GM12873 (cell line): ENCODE data around the gene ZNF750.

Source experiments
- TF ChIP-seq, protein P1 (sequence below): IDR thresholded peaks from 2 replicates; pipeline ENCODE4 v1.5.1; 2012; ENCODE audit warnings: low read depth, mild to moderate bottlenecking, moderate library complexity, low read length, control low read depth; ENCODE audit not compliant: insufficient read depth; ENCODE audit errors: missing control alignments

ZNF750 gene

DNA sequence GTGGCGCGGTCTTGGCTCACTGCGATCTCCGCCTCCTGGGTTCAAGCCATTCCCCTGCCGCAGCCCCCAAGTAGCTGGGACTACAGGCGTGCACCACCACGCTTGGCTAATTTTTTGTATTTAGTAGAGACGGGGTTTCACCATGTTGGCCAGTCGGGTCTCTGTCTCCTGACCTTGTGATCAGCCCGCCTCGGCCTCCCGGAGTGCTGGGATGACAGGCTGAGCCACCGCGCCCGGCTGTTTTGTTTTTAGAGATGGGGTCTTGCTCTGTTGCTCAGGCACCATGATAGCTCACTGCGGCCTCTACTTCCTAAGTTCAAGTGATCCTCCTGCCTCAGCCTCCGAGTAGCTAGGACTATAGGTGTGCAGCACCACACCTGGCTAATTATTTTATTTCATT, 27.2 kb downstream of the ZNF750 start:
- TF ChIP-seq, protein P1, sequence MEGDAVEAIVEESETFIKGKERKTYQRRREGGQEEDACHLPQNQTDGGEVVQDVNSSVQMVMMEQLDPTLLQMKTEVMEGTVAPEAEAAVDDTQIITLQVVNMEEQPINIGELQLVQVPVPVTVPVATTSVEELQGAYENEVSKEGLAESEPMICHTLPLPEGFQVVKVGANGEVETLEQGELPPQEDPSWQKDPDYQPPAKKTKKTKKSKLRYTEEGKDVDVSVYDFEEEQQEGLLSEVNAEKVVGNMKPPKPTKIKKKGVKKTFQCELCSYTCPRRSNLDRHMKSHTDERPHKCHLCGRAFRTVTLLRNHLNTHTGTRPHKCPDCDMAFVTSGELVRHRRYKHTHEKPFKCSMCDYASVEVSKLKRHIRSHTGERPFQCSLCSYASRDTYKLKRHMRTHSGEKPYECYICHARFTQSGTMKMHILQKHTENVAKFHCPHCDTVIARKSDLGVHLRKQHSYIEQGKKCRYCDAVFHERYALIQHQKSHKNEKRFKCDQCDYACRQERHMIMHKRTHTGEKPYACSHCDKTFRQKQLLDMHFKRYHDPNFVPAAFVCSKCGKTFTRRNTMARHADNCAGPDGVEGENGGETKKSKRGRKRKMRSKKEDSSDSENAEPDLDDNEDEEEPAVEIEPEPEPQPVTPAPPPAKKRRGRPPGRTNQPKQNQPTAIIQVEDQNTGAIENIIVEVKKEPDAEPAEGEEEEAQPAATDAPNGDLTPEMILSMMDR: no peak

DNA sequence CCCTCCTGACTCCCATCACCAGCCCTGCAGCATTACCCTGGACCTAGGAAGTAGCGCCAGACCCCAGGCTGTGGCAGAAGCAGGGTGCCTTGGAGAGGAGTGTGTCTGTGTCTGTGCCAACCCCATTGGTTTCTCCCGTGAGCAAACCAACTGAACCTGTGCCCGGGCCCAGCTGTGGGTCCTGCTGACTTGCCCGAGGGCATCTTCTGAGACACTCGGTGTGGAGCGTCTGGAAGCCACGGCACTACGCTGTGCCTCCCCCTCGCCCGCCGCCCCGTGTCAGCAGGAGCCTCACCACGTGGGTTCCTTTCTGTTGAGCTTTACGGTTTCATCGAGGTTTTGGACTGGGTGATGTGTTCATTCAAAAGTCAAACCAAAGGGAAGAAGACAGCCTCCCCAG, 27.8 kb downstream of the ZNF750 start:
- TF ChIP-seq, protein P1: no peak

DNA sequence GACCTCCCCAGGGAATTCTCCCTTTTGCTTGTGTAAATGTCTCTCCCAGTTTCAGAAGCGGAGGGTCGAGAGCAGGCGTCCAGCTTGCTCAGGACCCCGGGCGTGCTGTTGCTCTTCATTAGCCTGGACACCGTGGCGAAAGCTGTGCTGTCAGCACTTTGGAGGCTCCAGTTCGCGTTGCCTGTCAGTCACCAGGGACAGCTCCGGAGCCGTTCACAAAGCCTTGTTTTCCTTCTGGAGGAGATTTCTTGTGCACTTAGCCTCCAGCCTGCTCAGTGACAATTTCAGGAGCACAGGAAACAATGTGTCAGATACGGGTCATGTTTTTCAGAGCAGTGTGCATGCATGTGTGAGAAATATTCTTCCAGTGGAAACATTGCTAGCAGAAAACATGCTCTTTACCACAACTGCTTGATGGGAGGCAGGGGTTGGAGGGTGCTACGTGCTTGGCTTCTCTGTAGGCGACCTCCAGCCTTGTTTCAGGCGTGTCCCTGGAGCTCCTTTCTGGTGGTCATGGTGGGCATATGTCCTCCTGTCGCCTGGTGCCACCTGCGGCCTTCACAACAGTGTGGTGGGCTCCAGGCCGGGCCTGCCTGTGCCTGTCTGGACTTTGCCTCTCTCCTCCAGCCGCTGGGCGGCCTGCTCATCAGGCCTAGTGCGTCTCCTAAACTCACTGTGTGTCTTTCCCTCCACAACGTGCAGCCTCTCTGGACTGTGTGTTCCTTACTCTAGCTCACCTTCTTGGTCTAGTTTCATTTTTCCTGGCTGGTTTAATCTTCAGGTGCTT, 29.0 kb downstream of the ZNF750 start:
- TF ChIP-seq, protein P1: no peak

DNA sequence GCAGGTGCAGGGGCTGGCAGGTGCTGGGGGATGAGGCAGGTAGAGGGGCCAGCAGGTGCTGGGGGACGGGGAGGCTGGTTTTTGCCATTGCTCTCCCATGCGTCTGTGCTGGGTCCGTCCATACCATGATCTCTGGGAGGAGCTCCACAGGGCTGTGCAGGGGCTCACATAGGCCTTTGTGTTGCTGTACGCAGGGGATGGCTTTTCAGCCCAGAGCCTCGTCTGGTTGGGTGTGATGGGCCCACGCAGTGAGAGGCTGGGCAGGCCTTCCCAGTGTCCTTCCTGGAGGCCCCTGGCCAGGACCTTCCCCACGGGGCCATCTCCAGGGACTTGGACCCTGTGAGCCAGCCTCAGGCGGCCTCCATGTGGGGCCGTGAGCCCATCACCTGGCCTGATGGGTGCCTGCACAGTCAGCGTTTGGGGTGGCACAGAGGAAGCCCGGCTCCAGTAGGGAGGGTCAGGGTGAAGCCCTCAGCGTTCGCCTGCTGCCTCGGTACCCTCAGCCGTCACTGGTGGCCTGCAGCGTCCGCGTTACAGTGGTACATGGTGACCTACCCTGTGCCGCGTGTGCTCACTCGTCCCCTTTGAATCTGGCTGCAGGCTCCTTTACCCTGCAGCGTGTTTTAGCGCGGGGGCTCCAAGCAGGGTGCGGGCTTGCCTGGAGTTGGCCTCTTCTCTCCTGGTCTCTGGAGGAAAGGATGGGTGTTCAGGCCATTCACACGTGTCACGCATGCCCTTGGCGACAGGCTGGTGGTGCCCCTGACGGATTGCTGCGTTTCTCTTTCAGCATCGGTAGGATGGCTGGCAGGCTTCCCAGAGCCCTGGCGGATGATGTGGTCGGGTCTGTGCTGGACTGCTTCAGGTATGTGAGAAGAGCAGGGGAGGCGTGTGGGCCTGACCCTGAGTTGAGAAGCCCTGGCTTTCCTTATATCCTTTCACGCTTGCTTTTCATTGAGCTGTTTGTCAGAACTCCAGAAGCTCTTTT, 30.6 kb downstream of the ZNF750 start:
- TF ChIP-seq, protein P1: no peak

DNA sequence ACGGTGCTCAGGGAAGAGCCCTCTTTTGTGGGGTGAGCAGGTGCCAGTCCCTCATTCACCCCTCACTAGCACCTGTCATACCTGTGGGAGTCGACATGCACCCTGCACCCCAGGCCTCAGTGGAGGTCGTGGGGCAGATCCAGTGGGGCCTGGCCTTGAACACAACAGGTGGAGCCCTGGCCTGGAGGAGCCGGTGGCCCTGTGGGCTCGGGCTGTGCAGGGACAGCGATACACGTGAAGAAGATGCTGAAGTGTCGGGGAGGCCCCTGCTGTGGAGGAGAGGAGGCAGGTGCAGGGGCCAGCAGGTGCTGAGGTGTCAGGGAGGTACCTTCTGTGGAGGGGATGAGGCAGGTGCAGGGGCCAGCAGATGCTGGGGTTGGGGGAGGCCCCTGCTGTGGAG, 31.8 kb downstream of the ZNF750 start:
- TF ChIP-seq, protein P1: no peak

DNA sequence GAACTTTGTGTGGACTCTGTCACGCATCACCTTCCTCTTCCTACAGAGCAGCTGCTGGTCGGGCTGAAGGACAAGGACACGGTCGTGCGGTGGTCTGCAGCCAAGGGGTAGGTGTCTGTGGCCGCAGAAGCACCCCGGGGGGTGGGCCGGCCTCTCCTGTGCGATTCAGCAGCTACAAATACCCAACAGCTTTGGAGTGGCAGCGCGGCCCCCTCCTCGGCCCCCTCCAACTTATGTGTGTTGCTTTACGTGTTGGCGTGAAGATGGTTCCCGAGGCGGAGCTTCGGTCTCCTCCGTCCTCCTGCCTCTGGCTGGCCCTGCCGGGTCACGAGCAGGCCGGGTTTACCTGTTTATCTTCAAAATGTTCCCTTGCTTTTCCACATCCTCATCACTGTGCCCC, 32.3 kb downstream of the ZNF750 start:
- TF ChIP-seq, protein P1: no peak

DNA sequence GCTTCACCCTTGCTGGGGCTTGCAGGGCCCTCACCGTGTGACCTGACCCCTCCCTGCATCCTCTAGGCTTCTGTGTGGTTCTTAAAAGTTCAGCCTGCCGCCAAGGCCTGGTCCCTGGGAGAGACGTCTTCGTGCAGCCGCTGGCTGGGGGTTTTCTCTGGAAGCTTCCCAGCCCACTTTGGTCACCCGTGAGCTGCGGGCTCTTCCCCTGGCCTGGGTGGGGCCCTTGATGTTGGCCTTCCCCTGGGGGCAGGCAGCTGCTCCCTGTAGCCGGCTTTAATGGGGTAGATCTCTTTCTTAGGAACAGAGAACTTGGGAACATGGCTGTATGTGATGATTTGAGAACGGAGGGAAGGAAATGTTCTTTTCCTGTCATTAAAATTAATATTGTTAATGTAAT, 32.7 kb downstream of the ZNF750 start:
- TF ChIP-seq, protein P1: no peak
